NCI-H2227 (cell line): ENCODE measurements around the gene XIRP1.

ENCODE experiments used
- DNase-seq: peaks from one replicate; lab custom pipeline; 2025; ENCODE audit not compliant: unreplicated experiment; lab: John Stamatoyannopoulos, UW

XIRP1 gene

DNA sequence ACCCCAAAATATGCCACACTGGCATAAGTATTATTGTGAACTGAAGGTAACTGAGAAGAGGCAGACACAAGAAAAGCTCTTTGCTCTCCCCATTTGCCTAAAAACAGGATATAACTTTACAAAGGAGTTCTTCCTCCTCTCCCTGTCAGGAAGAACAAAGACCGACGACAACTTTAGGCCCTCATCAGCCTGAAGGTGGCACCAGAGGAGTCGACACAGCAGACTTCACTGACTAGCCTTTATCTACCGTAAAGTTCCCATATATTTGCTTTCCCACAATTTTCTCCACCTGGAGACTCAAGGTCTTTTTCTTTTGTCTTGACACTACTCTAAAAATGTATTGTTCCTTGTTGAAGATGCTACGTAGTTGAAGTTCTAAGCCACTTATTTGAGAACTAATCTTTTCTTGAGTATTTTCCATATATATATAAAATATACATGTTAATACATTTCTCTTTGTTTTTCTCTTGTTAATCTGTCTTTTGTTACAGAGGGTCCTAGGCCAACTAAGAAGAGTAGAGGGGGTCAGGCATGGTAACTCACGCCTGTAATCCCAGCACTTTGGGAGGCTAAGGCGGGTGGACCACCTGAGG is 16.2 kb upstream of the XIRP1 start:
- DNase-seq, result peak; percentile 1

DNA sequence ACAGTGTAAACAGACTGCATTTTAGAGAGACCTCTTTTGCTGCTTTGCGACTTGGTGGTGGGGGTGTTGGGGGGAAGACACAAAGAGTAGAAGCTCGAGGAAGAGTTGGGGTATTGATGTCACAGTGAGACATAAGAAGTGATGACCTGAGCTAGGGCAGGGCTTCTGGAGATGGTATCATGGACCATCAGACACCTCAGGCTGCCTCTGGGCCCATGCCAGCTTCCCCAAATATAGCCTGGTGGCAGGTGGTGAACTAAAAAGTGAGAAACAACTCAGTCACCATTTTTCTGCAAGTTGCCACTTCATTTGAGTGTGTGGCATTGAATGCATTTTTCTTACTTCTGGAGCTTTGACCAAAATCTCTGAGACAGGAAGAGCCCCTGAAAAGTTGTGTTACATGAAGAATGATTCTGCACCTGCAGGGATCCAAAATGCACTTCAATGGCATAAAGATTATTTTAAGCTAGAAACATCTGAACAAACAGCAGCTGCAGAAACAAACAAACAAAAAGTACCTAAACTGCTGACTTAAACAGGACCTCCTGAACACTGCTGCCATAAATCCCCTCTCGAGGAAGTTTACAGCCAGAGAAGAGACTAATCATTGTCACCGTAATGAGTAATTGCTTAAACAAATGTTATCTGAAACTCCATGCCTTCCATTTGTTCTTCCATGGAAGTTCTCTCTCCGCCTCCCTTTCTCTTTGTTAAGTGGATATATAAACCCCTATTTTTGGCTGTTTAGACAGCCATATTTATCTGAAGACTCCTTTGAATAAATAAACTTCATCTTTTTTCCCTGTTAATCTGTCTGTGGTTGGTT is 15.2 kb upstream of the XIRP1 start:
- DNase-seq, result no peak

DNA sequence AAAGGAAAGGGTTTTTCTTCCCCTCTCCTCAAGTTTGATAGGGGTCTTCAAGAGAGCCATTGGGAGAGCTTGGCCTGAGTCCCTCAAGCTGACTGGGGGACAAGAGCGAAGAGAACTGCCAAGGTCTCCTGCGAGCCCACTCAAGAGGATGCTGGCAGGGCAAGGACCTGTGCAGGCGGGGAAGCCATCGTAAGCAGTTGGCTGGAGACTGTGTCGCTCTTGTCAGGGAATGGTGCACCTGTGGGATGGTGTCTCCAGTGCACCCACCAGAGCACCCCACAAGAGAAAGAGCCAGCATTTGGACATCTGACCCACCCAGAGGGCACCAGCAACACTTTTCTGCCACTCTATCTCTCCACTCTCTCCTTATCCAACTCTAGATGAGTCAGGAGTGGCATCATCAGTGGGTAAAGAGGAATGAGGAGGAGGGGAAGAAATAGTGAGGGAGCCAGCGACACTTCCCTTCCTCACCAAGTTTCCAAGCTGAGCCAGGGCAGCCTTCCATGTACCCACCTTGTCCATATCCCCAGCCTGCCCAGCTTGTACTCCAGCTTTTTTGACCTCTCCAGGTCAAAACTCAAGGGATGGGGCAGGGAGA is 13.6 kb upstream of the XIRP1 start:
- no peak for DNase-seq

DNA sequence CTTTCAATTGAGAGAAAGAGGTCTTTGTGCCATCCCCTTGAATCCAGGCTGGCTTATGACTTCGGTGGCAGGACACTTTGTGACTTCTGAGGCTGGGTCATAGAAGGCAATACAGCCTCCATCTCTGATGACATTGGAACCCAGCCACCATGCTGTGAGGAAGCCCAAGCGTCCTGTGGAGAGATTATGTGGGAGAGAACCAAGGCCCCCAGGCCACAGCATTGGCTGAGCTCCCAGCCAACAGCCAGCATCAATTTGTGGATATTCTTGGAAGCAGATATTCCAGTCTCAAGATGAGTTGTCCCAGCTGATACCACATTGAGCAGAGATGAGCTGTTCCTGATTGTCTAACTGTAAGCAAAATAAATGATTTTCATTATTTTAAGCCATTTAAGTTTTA is 12.7 kb upstream of the XIRP1 start:
- no peak for DNase-seq

DNA sequence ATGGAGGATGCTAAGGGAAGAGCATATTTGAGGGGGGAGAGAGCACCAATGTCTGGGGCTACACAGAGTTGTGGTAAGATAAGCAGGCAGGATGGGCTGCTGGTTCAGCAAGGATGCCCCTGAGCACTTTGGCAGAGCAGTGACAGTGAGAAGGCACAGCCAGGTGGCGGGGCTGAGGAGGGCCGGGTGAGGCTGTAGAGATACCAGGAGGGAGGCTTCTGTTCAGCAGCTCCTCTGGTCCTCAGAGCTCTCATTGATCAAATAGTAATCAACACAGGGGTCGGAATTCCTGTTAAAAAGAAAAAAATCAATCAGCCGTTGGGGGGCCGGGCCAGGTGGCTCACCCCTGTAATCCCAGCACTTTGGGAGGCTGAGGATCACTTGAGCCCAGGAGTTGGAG is 11.5 kb upstream of the XIRP1 start:
- DNase-seq, result no peak

DNA sequence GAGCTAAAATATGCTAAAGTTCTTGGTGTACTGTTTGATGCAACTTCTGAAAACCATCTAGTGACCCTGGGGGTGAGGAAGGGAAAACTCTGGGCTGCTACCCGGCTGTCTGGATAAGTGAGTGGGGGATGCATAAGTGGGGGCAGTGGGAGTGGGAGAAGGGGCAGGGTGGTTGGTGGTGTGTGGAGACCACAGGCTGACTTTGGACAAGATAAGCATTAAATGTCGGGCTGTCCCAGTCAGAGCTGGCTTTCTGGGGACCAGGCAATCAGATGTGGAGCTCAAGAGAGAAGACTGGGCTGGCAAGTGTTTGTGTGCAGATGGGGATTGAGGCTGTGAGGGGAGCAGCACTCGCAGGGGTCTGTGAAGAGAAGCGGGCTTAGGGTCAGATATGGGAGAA is 11.0 kb upstream of the XIRP1 start:
- DNase-seq, result no peak

DNA sequence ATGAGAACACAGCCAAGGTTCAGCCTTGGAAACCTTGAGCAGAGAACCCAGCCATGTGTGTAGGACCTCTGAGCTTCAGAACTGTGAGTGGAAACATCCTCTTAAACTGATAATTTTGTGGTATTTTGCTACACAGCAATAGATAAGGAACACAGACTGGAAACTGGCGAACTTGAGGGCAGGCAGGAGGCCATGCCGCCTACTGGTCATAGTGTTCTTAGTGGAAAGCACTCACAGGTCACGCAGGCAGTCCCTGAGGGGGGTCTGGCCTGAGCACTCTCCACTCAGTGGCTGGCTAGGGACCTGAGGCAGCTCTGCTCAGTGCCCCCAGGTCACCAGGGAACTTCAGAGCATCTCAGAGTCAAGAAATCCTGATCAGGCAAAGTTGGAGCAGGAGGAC is 9.7 kb upstream of the XIRP1 start:
- no peak for DNase-seq

DNA sequence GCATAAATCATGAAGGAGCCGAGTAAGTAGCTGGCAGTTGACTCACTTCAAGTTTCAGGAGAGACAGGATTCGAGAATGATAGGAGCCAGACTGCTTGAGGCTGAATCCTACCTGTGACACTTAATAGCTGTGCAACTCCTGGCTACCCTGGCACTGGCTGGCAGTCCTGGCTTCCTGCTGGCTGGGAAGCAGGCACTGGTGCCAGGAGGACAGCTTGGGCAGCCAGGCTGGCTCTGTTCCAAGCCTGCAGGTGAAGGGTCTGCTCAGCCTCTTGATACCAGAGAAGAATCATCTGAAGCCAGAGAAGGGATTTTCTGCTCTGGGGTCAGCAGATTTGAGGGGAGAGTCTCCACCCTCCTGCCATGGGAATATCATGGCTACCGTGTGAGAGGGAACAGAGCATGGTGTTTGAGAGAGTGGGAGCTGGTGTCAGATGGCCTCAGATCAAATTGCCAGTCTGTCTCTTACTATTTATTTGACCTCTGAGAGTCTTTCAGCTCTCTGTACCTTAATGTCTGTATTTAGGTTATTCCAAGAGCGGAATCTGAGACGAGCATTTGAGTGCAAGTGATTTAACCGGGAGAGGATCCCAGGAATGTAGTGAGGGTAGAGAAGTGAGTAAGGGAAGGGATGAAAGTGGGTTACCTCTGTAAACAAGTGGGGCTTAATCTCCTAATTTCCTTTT is 4.4 kb upstream of the XIRP1 start:
- no peak for DNase-seq

DNA sequence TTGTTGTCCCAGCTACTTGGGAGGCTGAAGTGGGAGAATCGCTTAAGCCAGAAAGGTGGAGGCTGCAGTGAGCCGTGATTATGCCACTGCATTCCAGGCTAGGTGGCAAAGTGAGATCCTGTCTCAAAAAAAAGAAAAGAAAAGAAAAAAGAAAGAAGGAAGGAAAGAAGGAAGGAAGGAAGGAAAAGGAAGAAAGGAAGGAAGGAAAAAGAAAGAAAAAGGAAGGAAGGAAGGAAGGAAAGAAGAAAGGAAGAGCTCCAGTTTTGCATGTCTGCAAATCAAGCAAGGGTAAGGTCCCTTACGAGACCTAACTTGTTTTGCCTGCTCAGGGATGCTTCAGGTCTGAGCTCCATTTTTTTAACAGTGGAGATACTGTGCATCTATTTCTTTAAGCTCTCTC is 3.6 kb upstream of the XIRP1 start:
- DNase-seq, result no peak

DNA sequence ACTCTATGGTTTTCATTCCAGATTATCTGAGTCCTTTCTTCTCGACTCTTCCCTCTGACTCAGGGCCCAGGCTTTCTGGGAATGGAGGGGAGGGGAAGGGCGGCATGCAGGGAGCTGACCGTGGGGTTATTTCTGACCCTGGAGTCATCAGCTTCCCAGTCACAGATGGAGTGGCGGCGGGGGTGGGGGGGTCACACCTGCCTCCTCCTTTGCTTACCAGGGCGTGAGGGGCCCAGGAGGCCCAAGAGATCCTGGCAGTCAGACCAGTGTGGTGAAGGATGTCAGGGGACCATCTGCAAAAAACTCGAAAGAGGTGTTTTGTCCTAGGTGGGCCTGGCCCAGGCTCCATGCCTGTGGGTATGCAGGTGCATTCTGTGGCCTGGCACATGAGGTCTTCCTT is 996 bp upstream of the XIRP1 start:
- no peak for DNase-seq

DNA sequence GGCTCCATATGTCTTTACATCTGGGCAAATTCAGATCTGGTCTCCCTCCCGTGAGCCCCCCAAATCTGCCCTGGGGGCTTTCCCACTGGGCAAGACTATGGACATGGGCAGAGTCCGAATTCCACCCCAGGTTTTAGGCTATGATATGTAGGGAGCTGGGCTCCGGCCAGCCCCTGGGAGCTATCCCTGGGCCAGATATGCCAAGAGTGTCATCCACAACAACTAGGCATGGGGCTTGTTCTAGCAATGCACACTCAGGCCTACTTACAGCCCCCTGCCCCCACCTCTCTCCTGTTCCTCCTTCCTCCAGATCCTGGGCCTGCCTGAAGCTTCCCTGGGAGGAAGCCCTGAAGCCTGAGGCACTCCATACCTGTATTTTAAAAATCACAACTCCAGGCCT is 622 bp downstream of the XIRP1 start:
- no peak for DNase-seq

DNA sequence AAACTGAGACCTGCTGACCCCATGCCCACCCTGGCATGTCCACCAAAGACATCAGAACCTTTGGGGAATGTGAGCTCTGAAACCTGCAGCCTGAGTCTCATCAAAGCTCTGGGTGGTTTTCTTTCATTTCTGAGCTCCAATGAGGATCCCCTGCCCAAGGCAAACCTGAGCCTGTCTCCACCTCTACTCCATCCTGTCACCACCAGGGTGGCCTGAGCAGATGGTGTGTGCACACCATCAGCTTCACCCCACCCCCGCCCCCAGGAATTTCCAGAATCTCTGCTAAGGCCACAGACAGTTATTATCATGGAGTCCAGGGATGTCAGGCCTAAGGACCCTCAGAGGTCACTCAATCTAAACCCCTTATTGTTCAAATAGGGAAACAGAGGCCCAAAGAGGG is 1.3 kb downstream of the XIRP1 start:
- no peak for DNase-seq

DNA sequence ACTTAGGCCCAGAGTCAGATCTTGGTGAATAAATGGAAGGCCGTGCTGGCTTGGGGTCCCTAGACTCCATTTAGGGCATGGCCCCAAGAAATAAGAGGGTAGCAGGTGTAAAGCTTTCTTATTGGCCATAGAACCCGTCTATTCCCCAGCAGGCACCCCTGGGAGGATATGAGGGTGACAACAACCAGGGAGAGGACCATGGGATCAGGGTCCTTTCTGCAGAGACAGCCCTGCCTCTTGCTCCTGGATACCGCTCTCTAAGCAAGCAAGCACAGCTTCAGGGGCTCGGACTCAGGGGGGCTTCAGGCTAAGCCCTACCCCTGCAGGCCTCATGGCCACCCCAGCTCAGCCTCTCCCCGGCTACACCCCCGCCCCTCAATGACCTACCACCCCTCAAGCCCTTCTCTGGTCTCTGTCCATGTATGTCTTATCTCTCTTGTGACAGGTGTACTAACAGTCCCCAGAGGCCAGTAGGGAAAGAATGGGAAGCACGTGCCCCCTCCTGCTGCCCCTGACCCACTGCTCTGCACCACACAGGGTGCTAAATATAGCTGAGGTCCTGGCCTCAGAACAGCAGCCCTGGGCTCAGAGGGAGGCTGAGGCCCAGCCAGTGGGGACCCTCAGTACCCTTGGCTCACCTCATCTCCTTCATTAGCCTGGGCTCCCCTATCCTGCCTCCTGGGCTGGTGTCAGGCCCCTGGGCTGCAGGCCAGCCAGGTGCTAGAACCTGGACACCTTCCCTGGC is 1.9 kb downstream of the XIRP1 start:
- no peak for DNase-seq

DNA sequence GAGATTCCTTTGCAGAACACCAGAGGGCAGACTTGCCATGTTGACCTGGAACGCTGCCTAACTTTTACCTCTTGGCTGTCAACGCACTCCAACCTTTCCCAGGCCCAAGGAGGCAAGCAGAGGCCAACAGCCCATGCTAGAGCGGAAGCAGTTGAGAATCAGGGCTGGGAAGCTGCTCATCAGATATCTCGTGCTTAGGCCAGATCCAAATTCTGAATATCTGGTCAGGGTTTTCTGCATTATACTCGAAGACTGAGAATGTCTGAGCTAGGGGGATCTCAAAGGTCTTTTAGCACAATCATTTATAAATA is 2.5 kb downstream of the XIRP1 start:
- peak; percentile 35 for DNase-seq

DNA sequence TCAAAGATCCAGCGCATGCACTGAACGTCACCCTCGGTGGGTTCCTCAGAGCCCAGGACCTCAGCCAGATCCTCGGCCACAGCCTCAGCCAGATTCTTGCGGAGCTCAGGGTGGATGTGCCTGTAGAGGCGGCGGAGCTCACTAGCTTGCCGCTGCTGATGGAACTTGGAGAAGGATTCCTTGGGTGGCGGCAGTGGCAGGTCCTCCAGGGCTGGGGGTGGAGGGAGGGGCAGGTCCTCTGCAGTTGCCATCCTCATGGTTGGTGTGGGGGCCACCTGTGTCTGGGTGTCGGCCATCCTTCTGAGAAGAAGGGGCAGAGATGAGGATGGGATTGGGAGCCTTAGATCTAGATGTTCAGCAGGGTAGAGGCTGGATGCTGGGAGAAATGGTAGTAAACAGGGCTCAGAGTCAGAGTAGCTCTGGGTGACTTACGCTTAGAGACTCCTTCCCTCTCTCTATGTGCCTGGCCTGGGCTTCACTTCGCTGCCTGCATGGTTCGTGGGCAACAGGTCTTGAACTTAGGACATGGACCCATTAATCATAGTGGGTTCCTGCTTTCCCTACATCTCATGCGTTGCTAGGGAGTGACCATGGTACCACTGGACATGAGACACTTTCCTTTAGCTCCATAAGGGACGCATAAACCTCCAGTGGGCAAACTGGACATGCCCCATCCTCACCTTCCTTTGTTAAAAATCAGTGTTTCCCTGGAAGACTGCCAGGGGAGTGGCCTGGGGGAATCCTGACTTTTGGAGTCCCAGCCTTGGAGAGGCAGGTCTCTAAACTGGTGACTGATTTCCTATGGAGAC is 3.0 kb downstream of the XIRP1 start:
- no peak for DNase-seq

DNA sequence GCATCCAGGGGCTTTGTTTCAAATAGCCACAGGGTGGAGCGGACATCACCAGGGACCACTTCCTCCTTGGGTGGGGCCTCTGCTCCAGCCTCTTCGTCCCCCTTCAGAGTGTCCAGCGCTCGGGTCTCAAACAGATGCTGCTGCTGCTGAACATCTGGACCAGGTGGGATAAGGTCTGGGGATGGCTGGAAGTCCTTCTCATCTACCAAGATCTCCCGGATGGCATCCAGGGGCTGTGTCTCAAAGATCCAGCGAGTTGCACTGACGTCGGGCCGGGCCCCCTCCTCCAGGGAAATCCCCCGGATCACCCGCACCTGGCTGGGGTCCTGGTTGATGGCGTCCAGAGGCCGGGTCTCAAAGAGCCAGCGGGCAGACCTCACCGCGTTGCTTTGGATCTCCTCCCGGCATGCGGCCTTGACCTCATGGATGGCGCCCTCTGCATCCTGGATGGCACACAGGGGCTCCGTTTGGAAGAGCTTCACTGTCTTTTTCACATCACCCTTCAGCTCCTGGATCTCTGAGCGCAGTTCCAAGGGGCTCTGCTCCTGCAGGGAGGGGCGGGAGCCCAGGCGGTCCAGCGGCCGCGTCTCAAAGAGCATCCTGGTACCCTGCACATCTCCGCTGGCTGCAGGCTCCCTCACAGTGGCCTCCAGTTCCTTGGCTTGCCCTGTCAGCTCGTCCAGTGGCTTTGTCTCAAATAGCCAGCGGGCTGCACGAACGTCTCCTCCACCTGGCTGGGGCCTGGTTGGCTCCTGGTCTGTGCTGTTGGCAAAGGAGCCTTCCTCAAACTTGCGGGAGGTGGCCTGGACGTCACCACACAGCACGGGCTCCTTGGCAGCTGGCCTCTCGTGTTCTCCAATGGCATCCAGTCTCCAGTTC is 3.9 kb downstream of the XIRP1 start:
- DNase-seq, result no peak

DNA sequence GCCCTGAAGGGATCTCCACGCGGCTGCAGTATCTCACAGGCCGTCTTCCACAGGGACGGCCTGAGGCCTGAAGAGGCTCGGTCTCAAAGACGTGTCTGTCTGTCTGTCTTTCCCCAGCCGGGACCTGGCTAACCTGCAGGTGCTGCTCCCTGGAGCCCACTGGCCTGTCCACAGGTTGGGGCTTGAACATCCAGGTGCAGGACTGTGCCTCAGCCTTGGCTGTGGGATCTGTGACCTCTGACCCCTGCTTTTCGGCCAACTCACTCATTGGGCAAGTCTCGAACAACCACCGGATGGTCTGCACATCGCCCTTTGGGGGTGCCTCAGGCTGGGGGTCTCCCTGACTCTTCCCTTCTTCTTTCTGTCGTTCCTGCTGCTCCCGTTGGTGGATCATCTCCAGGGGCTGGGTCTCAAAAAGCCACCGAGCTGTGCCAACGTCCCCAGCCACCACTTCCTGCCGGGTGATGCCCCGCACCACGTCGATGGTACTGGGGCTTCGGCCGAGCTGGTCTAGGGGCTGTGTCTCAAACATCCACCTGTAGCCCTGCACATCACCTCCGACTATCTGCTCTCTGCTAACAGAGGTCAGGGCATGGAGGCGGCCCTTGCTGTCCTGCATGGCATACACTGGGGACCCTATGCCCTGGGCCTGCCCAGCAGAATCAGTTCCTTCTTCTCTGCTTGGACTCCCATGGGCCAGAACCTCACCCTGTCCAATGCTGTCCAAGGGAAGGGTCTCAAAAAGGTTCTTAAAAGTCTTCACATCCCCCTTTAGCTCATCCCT is 4.8 kb downstream of the XIRP1 start:
- no peak for DNase-seq

DNA sequence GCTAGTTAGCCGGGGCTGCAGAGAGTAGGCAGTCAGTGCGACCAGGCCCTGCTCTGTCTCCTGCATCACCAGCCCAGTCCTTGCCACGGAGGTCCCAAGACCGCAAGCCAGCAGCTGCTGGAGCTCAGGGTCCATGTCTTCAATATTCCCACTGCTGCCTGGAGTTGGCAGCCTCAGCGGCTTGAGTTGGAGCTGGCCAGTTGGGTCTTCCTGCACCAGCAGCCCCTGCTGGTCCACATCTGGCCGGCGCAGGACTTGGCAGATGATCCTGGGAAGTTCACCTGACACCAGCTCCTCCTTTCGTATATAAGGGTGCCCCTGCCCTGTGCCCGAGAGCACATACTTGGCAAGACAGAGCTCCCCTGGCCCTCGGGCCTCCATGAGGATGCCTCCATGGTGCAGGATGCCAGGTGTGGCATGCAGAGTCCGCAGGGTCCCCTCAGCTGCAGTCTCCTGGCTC is 5.7 kb downstream of the XIRP1 start:
- DNase-seq, result no peak
